ENCODE measurements around the gene OR13C8. TPM values are rescaled to one million over a fixed set of nuclear protein-coding genes. Genes with fewer than 3 reads are reported as not detected.

The OR13C8 gene
- total RNA-seq, 1 experiment from 2014 or later = not detected

- DNase-seq (ENCODE audit: low spot score) = no peak
Measured at GRCh38 chr9:104611213-104611612, 42.2 kb downstream of the OR13C8 start.

GRCh38 chr9:104617418-104617817 lies 48.5 kb downstream of the OR13C8 start:
- DNase-seq (ENCODE audit: low spot score) = no peak

DNA sequence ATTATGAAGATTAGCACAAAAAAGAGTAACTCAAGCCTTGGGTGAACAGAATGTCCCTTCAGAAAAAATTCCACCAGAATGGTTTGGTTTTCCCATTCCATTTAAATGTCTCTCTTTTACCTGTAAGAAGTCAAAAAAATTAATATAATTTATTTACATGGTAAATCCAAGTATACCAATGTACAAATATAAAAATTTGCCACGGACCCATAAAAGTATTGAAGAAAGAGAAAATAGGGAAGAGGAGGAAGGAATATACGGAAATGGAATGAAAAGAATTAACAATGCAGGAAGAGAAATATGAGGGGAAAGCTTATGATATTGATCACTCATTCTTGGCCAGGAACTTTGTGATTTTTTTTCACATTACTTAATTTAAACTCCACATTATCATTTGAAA lies 49.1 kb downstream of the OR13C8 start, which contains the start of gene OR13C9:
TSS of gene OR13C9 (minus strand) at position 101 of the 400 bp plus-strand sequence. CDS start at position 101, 0 bp downstream.
- no peak for DNase-seq (ENCODE audit: low spot score)

Other genes starting within 250 kb of the OR13C8 start
- gene OR13F1, start 64.9 kb upstream of the OR13C8 start, total RNA-seq (2014; rRNA removed; shearing (Covaris generic)) = not detected in 2 replicates
- gene OR13C4, start 42.0 kb upstream of the OR13C8 start, total RNA-seq (2014; rRNA removed; shearing (Covaris generic)) = not detected in 2 replicates
- gene OR13C3, start 32.3 kb upstream of the OR13C8 start, total RNA-seq (2014; rRNA removed; shearing (Covaris generic)) = not detected in 2 replicates
- not detected in 2 replicates for gene OR13C5, start 30.2 kb downstream of the OR13C8 start, total RNA-seq (2014; rRNA removed; shearing (Covaris generic))
- not detected in 2 replicates for gene OR13C2, start 36.5 kb downstream of the OR13C8 start, total RNA-seq (2014; rRNA removed; shearing (Covaris generic))
- gene OR13C9, start 49.0 kb downstream of the OR13C8 start, total RNA-seq (2014; rRNA removed; shearing (Covaris generic)) = not detected in 2 replicates
- gene OR13D1, start 125.3 kb downstream of the OR13C8 start, total RNA-seq (2014; rRNA removed; shearing (Covaris generic)) = not detected in 2 replicates
- gene NIPSNAP3A, start 178.5 kb downstream of the OR13C8 start, total RNA-seq (2014; rRNA removed; shearing (Covaris generic)) = 7.0 TPM in 2 replicates
- gene NIPSNAP3B, start 195.0 kb downstream of the OR13C8 start, total RNA-seq (2014; rRNA removed; shearing (Covaris generic)) = not detected in 2 replicates

All from HT-29 (cell line).